GM21576 (cell line): ENCODE data around the gene GALNT6.
"Not testable (repeated sequence)": the region's sequence is repeated elsewhere in the genome, so short reads cannot be mapped to it uniquely, and the experiment has no call there.

Source experiments
- ATAC-seq: cut with Tn5 transposase; IDR thresholded peaks from one replicate; pipeline ENCODE4 v1.9.1; 2021; ENCODE audit warnings: mild to moderate bottlenecking, moderate library complexity; ENCODE audit not compliant: unreplicated experiment

The GALNT6 gene

DNA sequence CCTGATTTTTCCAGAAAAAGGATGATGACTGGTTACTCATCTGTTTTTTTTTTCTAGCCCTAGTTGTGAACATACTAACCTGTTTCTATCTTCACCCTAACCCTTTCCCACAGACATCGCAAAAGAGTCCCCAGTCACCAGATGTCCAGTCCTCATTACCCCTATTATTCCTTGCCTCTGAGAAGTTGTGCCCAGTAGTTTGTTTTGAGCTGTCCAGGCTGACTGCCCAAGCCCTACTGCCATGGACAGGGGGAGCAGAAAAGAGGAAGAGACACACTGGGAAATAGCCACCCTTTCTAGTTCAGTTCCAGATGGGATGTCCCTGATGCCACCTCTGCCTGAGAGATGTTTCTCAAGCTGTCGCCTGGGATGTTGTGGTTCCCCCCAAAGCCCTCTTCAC is 30.9 kb downstream of the GALNT6 start:
- ATAC-seq, result no peak

DNA sequence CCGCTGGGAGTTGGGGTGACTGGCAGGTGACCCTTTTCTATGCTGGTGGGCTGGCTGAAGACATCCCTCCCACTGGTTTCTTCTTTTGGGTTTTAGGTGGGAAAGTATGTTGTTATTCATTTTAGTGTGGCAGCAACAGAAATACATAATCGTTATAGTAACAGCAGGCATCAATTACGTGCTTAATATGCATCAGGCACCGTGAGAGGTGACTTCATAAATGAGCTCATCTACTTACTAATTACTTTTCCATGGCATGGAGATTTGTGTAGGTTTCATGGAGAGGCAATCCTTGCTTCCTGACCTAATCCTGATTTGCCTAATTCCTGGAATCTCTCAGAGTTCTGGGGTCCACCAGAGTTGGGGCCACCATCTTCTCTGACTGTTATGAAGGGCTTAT is 31.4 kb downstream of the GALNT6 start:
- no peak for ATAC-seq

DNA sequence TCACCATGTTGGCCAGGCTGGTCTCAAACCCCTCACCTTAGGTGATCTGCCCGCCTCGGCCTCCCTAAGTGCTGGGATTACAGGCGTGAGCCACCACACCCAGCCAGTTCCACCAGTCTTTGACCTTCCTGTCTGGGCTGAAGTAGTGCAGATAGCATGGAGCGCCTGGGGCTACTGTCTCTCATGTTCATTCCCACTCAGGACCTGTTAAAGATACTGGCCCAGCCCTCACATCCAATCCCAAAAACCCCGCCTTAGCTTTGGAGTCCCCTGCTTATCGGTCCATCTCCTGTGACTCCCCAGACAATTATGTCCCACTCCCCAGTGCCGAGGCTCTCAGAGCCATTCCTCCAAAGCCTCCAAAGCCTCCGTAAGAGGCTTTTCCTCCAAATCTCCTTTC is 32.7 kb downstream of the GALNT6 start:
- no peak for ATAC-seq

DNA sequence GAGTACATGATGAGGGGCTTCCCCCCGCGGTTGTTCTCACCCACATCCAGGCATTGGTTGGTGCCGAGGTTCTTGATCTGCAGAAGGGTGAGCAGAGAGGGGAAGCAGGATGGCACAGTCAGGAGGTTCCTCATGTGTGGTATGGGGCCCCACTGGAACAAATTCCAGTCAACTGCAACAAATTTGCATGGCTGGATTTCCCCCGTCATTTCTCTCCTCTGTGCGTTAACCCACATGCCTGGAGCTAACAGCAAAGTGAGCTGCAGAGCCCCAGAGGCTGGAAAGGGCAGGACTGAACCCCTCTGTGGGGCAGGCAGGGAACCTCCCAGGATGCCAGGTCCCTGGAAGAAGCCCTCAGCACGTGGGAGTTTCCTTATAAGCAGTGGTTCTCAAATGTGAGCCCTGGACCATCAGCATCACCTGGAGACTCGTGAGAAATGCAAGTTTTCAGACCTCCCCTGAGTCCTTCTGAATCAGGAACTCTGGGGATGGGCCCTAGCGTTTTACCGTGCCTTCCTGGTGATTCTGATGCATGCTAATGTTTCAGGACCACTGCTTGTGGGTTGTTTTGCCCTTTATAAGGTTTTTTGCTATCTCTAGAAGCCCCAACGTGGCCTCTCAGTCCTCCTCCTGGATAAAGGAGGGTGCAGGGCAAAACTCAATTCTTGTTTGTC is 33.7 kb downstream of the GALNT6 start:
- ATAC-seq, result peak; percentile 58

DNA sequence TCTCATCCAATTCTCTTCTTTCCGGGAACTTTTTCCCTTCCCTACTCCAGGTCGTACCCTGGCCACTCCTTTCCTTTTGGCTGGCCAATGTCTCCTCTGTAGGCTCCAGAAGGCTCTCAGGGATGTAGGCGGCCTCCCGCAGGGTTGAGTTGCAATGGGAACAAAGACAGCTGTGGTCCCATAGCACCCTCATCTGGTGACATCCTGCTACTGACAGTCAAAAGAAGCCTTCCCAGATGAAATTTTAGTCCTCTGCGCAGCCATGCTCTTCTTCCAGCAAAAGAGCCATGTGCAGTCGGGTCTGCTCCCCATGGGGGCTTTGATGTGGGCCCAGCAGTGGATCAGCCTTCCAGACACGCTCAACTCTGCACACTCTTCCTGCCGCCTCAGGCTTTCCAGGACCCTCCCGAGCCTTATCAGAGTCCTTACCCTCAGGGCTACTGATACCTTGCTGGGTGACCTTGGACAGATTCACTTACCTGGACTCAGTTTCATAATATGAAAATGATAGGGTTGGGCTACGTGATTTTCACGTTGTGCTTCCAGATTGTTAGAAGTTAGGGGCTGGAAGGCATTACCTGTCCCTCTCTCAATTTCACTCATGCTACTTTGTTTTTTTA is 39.2 kb downstream of the GALNT6 start:
- ATAC-seq, result no peak

DNA sequence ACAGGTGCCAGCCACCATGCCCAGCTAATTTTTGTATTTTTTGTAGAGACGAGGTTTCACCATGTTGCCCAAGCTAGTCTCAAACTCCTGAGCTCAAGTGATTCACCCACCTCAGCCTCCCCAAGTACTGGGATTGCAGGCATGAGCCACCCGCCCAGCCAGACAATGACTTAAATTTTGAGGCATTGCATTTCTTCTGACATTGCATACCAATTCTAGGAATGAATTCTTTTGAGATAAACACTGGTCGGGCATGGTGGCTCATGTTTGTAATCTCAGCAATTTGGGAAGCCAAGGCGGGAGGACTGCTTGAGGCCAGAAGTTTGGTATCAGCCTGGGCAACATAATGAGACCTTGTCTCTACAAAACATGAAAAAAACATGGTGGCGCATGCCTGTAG is 42.2 kb downstream of the GALNT6 start:
- no peak for ATAC-seq

DNA sequence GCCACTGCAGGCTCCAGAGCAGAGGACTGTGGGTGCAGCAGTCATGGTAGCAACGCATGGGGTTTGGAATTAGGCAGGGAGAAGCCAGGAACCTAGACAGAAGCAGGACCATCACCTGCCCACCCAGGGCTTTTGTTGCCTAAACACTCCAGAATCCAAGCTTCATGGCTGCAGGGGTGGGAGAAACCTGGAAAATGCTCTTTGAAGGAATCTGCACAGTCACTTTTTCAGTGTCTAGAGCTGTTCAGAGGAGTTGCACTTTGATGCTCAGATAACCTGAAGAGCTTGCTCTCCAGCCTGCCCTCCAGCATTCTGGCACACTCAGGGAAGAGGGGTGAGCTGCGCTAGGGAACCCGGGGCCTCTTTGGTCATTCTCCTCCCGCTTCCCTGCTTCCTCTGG is 43.1 kb downstream of the GALNT6 start:
- no peak for ATAC-seq

DNA sequence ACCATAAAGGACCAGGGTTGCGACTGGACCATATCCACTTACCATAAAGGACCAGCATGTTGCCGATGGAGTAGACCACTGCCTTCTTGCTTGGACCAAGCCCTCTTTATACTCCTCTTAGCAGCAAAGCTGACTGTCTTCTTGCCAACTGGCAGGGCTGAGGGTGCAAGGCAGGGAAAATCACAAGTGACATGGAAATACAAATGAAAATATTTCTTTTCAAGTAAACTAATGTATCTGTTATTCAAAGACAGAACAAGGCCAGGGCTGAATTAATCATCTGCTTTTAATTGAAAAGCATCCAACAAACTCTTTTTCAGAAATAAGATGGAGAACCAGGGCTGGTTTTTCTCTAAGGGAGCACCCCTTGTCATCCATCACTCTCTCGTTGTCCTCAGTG is 44.6 kb downstream of the GALNT6 start, which contains the start of gene CELA1:
Gene CELA1 (minus strand): TSS at position 99 of the 400 bp plus-strand sequence. CDS start 41 bp downstream, at position 58.
- ATAC-seq, result no peak

DNA sequence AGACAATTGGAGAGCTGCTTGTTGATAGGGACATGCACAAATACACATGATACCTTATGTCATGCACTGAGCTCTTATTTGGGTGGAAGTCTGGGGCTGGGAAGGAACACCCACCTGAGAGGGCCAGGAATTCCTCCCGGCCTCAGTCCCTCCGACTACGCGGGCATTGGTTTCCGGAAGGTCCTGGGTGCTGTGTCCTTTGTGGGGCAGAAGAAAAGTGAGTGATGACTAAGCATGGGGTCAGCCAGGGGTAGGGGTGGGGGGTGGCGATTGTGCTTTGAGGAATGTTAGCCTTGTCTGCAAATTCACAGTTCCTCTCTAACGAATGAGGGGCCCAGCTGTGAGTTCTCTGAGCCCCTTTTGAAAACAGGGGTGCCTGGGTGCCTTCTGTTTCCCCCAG is 45.5 kb downstream of the GALNT6 start:
- ATAC-seq, result no peak

DNA sequence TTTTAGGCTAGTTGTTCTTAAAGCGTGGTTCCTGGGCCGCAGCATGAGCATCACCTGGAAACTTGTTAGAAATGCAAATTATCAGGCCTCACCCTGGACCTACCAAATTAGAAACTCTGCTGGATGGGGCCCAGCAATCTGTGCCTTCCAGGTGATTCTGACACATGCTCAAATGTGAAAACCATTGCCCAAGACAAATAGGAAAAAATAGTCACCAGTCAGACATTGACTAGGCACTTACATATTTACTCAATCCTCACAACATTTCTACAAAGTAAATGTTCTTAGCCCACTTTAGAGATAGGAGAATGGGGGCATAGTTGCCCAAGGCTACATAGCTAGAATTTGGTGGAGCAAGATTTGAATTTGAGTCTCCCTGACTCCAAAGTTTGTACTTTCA is 48.0 kb downstream of the GALNT6 start:
- ATAC-seq, result no peak

DNA sequence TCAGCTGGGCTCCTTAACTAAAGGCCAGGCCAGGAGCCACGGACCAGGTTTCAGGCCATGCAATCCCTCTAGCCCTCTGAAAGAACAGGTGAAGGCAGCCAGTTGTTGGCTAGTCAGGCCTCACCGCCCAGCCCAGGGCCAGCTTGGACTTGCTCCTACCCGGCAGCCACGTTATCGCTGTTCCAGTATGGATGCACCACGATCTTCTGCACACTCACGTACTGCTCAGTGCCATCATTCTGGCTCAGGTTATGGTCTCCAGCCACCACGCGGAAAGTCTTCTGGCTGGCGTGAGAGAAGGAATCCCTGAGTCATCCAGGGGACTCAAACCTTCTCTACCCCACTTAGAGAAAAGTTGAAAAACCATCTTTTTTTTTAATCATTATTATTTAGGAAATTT is 48.8 kb downstream of the GALNT6 start:
- ATAC-seq, result no peak

DNA sequence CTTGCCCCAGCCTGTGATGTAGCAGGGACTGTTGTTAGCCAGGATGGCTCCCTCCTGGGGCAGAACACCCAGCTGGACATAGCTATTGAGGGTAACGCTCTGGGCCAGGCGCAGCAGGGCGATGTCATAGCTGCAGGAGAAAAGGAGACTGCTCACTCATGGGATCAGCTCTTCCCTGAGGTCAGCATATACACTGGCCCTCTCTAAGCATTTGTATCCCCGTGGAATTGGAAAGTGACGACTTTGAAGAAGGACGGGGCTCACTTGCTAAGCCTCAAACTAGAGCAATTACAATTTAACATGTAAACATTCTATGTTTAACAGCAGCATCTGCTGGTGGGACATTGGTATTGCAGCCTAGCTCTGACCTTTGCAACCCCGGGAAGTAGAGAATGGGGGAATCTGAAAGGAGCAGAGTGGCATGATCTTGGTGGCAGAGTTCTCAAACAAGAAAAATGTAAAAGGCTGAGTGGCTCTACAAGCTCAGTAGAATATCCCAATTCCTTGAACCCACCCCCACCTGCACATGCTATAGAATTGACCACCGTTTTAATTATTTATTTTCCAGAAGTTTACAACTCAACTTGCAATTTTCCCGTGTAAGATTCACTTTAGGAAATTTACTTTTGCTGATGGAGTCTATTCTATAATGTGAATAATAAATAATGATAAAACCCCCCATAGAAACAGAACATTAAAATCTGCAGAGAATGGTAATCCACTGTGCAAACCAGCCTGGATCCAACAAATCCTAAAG is 49.8 kb downstream of the GALNT6 start:
- ATAC-seq, result no peak

DNA sequence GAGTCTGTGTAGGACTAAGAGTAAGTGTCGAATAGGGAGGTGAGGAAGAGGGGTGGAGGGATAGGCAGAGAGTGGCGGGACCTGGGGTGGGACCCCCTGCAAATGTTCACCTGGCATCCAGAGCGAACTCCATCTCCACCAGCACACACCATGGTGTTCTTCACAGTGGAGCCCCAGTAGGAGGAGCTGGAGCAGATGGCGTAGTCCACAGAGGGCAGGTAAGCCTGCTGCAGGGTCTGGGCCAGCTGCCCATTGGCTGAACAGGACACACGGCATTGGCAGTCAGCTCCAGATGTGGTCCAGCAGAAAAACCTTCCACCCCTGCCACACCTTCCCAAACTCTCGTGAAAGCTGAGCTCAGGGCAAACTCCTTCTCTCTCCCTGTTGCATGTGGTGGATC is 51.5 kb downstream of the GALNT6 start:
- ATAC-seq, result no peak

DNA sequence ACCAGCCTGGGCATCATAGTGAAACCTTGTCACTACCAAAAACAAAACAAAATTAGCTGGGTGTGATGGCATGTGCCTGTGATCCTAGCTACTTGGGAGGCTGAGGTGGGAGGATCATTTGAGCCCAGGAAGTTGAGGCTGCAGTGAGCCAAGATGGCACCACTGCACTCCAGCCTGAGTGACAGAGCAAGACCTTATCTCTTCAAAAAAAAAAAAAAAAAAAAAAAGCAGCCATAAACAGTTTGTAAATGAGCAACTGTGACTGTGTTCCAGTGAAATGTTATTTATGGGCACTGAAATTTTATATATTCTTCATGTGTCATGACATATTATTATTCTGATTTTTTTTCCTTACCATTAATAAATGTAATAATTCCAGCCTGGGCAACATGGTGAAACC is 53.9 kb downstream of the GALNT6 start:
- ATAC-seq, result not testable (repeated sequence)

DNA sequence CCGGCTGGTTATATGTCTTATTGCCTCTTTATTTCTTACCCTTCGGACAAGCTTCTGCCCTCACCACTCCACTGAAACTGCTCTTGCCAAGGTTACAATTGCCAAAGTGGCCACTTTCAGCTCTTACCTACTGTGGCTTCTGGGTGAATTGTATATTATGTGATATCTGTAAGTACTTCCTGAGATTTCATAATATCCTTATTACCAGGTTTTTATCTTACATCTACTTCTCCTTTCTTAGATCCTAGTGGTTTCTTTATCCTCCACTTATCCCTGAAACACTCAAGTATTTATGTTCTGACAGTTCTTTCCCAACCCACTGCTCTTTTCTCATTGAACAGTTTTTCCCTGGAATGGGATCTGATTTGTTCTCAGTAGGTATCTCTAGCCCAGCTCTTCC is 55.3 kb downstream of the GALNT6 start:
- ATAC-seq, result no peak

DNA sequence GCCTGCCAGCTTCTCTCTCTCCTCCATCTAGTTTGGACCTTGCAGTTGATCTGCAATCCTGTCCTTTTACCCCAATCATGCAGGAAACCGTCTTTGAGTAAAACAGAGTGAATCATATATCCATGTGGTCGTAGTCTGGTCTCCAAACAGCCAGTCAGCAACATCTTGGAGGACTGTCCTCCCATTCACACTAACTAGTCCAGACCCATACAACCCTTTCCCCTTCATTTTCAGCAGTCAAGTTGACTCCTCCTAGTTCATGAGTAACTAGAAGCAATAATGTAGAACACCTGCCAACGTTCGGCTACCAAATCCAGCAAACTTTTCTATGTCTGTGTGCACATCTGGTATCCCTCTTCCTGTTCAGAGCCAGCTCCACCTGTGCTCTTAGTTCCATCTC is 56.4 kb downstream of the GALNT6 start:
- ATAC-seq, result no peak

DNA sequence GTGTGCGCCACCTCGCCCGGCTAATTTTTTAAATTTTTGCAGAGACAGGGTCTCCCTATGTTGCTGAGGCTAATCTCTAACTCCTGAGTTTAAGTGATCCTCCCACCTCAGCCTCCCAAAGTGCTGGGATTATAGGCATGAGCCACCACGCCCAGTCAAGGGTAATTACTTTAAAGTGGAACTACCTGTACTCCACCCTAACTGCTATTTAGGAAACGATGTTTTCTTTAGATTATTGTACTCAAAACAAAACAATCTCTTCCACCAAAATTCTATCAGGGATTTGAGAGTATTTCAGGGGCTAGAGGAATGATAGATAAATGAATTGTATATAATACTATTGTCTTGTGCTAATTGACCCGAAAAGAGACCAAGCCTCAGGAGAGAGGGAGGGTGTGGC is 57.7 kb downstream of the GALNT6 start:
- no peak for ATAC-seq

DNA sequence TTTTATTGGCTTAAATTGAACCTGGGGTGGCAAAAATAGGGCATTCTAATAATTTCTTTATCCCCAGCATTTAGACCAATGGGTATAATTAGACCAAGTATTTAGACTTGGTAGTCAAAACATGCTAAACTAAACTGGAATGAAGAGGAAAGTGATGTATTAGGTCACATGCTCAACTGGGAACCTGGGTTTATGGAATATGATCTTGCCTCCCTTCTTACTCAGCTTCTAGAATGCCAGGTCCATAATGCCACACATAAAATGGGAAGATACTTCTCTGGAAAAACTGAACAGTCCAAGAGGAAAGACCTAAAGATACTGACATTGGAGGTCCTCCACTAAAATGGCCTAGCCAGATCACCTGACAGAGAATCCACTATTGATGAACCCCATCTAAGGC is 61.0 kb downstream of the GALNT6 start:
- no peak for ATAC-seq

DNA sequence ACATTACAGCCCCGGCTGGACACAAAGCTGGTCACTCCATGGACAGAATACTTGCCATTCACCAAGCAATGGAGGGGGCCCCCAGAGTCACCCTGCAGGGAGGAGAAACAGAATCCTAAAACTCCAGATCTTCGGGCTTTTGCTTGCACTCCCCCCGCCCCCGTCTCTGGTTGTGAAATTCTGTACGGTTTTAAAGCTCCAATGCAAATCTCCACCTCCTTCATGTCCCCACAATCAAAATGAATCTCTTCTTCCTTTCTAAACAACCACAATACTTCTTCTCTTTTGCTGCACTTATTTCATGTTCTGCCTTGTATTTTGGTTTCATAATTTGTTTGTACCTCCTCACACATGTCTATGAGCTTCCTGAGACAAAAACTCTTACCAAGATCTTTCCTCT is 61.5 kb downstream of the GALNT6 start:
- ATAC-seq, result no peak

DNA sequence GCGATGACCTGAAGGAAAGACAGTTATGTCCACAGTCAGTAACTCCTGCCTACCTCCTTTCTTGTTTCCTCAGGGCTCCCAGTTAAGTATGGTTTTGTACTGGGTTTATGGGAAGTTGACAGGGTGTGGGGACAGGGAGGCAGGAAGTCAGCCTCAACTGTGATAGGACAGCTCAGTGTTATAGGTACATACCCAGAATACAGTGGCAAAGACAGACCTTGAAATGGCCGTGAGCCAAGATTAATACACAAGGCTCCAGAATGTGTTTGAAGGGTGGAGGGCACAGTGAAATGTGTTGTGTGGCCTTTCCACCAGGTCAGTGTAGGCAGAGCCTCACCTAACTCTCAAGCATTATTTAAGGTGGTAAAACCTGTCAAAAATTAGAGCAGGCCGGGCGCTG is 62.6 kb downstream of the GALNT6 start:
- ATAC-seq, result no peak

DNA sequence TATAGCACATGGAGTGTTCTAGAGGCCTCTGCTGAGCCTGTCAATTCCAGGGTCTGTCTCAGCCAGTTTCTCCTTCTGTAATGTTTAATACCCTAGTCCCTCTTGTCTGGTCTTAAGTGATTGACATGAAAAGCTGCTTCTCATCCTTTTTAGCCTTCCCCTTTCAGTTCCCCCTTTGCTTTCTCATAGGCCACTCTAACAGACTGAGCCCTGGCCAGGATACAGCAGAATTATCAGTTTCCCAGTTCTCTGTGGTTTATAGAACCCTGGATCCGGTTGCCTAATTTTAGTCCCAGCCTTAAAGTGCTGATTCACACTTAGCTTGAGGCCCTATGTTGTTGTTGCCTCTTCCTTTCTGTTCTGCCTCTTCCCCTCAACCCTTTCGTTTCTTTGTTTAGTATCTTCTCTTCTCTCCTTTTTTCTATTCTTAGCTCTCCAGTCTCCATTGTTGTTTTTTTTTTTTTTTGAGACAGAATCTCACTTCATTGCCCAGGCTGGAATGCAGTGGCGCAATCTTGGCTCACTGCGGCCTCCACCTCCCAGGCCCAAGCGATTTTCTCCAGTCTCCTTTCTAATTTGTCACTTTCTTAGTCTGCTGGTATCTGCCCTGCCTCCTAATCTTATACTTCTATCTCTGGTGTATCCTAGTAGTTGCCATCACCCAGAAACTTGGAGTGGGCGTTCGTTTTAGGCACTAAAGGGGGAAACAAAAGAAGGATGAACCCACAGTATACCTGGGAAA is 64.3 kb downstream of the GALNT6 start:
- peak; percentile 49 for ATAC-seq
